HCT116 (cell line): ENCODE data around the gene MERTK.
"Not testable (repeated sequence)": the region's sequence is repeated elsewhere in the genome, so short reads cannot be mapped to it uniquely, and the experiment has no call there.

Experiments used
- ATF3 ChIP-seq: IDR thresholded peaks from 2 replicates; pipeline ENCODE4 v1.6.1; 2012
- CTCF ChIP-seq, 3 experiments: fragments of 200-600 bp in 1 of 3; sonication (generic) in 1 of 3; IDR thresholded peaks in 2 of 3; conservative IDR thresholded peaks in 1 of 3; 2 replicates each; pipeline ENCODE4 v1.5.1; 2012 to 2017; ENCODE audit warnings: low read depth in 2 of 3, low read length in 2 of 3, antibody characterized with exemption in 1 of 3, borderline replicate concordance in 1 of 3, control low read depth in 1 of 3, mild to moderate bottlenecking in 1 of 3, mixed read lengths in 1 of 3, mixed run types in 1 of 3, moderate library complexity in 1 of 3; ENCODE audit not compliant: insufficient read depth in 1 of 3
- EZH2 ChIP-seq: fragments of 200-600 bp; sonication (generic); IDR thresholded peaks from 2 replicates; pipeline ENCODE4 v1.6.1; 2017; ENCODE audit warnings: antibody characterized with exemption, mixed run types
- EZH2phosphoT487 ChIP-seq: fragments of 200-600 bp; IDR thresholded peaks from 2 replicates; pipeline ENCODE4 v1.6.1; 2018; ENCODE audit warnings: antibody characterized with exemption, borderline replicate concordance
- JUND ChIP-seq: IDR thresholded peaks from 2 replicates; pipeline ENCODE4 v1.6.1; 2012
- MAX ChIP-seq: IDR thresholded peaks from 2 replicates; pipeline ENCODE4 v1.6.1; 2012
- POLR2A ChIP-seq: IDR thresholded peaks from 2 replicates; pipeline ENCODE4 v1.7.0; 2011; ENCODE audit warnings: borderline replicate concordance; ENCODE audit not compliant: insufficient read depth, insufficient read length; ENCODE audit errors: extremely low read depth
- POLR2AphosphoS5 ChIP-seq: IDR thresholded peaks from 2 replicates; pipeline ENCODE4 v1.6.1; 2011; ENCODE audit warnings: mild to moderate bottlenecking, low read depth, low read length, moderate library complexity
- REST ChIP-seq: IDR thresholded peaks from 2 replicates; pipeline ENCODE4 v1.6.1; 2012; ENCODE audit warnings: low read depth
- SIN3A ChIP-seq: IDR thresholded peaks from 2 replicates; pipeline ENCODE4 v1.6.1; 2012; ENCODE audit warnings: low read depth
- SRF ChIP-seq: IDR thresholded peaks from 2 replicates; pipeline ENCODE4 v1.6.1; 2012; ENCODE audit warnings: low read depth
- ZBTB33 ChIP-seq: IDR thresholded peaks from 2 replicates; pipeline ENCODE4 v1.6.1; 2011; ENCODE audit warnings: mild to moderate bottlenecking, low read length, moderate library complexity; ENCODE audit not compliant: insufficient replicate concordance; ENCODE audit errors: extremely low read depth
- ZNF274 ChIP-seq: fragments of 200-500 bp; sonication (Bioruptor generic); IDR thresholded peaks from 2 replicates; pipeline ENCODE4 v1.6.1; 2014; ENCODE audit warnings: mild to moderate bottlenecking, low read depth, low read length, inconsistent platforms

GRCh38 chr2:111865124-111865523, 33.3 kb upstream of the MERTK start:
- not testable (repeated sequence) for TF ChIP-seq EZH2; ATF3; CTCF (IDR thresholded peaks at IDR 0.05 in 2 of 3, conservative IDR thresholded peaks at IDR 0.05 in 1 of 3; ENCODE audit: borderline replicate concordance in 1 of 3, insufficient read depth in 1 of 3, low read depth in 2 of 3, low read length in 2 of 3); ZNF274; ZBTB33; POLR2A; SRF; EZH2phosphoT487; SIN3A; REST; POLR2AphosphoS5; JUND; MAX
